NOMO-1 treated with DMSO at 0.1 percent for 48 hours (cell line): ENCODE results near the gene KISS1.
A peak's percentile ranks its signal among the peaks of the same experiment; 100 is the strongest.

Source experiments
- DNase-seq: peaks from one replicate; lab custom pipeline; 2025; ENCODE audit not compliant: unreplicated experiment; lab: John Stamatoyannopoulos, UW

KISS1 gene

GRCh38 chr1:204192589-204193352 lies 3.5 kb downstream of the KISS1 start:
- no peak for DNase-seq

- DNase-seq: no peak
Measured at GRCh38 chr1:204192046-204192445, 4.2 kb downstream of the KISS1 start.

DNA sequence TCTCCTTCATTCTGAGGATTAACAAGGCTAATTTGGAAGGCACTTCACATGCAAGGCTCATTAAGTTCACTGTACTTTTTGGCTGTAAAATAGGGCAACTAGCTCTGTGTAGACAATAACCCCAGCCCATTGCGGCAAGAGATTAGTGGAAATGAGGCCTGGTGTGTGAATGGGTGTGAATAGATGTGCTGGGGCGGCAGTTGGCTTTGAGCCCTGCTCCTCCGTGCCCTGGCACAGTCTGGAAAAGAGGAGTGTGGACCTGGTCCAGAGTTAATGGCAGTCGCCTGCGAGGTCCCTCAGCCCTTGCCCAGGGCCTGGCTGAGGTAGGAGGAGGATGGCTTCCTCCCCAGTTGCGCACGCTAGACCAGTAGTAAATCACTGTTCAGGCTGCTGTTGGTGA lies 4.8 kb downstream of the KISS1 start:
- DNase-seq: no peak

- peak; percentile 88 for DNase-seq
Measured at GRCh38 chr1:204190212-204191211, 5.8 kb downstream of the KISS1 start.

- no peak for DNase-seq
Measured at GRCh38 chr1:204188959-204189639, 7.2 kb downstream of the KISS1 start.

DNA sequence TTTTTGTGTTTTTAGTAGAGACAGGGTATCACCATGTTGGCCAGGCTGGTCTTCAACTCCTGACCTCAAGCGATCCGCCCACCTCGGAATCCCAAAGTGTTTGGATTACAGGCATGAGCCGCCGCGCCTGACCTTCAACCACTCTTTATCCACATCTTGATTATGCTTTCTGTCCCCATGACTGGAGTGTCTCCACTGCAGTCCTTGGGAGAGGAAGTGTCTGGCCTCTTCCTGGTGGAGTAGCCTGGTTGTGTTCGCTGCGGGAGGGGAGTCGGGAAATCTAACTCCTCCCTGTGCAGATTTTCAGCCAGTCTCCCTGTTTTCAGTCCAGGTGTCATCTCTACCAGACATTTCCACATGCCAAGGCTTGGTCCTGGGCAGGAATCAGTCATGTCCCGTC lies 9.7 kb downstream of the KISS1 start:
- no peak for DNase-seq

DNA sequence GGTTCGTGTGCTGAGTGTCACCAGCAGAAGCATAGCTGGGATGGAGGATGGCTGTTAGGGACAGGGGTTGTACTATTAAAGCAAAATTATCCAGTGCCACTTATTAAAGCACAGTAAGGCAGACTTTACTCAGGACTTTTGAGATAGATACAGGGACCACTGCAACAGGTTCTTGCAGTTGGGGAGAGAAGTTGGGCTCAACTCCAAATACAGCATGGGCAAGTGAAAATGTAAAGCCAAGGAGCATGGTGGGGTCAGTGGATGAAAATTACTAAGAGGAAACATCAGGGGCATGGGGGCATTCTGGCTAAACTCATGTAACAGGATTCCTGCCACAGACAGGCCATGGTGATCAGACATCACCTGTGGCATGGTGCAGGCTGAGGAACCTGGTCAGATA lies 15.2 kb downstream of the KISS1 start:
- DNase-seq: no peak

DNA sequence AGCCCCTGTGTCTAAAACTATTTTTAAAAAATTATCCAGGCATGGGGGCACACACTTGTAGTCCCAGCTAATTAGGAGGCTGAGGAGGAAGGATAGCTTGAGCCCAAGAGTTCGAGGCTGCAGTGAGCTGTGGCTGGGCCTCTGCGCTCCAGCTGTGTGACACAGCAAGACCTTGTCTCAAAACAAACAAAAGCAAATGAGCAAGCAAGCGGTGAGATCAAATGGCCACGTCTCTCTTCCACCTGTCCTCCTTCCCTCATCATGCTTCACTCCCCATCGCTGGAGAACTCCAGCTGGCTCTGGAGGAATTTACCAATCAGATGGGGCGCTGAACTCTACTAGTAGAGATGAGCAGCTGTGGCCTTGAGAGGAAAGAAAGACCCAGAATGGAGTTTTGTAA lies 16.2 kb downstream of the KISS1 start:
- no peak for DNase-seq

DNA sequence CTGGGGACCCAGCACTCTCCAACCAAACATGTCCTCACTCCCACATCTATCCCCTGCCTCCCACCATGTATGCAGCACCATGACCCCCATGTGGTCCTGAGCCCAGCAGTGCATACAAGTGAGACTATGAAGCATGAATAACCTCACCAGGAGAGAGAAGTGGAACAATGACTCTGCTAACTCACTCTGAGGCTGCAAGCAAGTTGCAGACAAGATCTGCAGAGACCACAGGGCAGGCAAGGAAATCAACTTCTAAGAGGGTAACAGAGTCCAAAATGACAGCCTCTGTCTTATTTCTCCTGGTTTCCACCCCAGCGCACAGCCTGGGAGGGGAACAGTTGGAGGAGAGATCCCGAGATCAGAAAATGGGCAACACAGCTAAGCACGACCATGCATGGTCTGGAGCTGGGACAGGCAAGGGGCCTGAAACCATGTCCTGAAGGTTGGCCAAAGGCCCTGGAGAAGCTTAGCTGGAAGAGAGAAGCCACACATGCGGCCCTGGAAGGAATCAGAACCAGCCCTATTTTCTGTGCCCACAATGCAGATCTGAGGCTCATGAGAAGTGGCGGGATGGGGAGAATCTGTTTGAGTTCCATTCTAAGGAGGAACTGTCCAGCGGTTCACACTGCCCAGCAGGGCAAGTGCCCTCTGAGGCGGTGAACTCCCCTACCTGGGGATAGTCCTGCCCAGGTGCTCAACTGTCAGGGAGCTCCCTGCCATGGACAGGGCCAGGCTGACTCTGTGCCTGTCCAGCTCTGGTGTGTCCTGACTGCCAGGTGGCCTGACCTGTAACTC lies 17.6 kb downstream of the KISS1 start:
- DNase-seq: no peak

GRCh38 chr1:204177133-204177532 lies 19.2 kb downstream of the KISS1 start:
- no peak for DNase-seq

- DNase-seq: no peak
Measured at GRCh38 chr1:204176049-204176448, 20.2 kb downstream of the KISS1 start.

DNA sequence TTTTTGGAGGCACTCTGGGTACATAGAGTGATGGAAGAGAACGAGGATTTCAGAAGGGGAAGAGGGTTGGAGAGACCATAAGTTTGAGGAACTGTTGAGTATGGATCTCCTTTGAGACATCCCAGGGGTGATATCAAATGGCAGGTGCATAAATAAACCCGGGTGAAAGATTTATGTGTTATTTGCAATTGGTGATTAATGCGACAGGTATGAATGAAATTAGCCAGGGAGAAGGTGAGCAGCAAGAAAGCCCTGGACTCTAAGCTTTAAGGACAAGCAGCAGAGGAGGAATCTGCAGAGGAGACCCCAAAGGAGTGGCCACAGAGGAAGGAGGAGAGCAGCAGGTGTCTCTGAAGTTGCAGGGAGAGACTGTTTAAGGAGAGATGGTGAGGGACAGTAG lies 21.3 kb downstream of the KISS1 start:
- DNase-seq: no peak

DNA sequence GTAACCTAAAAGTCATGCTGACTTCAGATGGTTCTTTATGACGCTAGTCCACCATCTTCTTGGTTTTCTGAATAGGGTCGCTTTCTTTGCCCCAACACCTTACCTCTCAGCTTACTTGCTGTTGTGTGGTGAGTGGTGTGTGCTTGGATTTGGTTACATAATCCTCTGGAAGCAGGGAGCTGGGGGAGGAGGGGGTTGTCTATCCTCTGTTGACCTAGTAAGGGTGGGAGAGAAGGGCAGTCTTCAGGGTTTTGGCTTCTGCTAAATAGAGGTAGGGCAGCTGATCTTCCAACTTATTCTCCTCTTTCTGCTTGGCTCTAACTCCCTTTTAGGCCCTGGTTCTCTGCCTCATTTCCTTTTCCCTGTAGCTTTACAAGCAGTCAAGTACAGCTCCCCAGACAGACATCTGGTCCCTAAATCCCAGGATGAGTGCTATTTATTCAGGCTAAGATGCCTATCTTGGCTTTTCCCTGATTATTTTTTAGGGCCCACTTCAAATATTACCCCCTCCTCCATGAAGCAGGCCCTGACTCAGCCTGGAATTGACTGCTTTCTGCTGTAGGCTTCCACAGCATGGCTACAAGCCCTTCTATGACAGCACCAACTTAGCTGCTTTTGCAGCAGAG lies 23.8 kb downstream of the KISS1 start:
- no peak for DNase-seq

- peak; percentile 44 for DNase-seq
Measured at GRCh38 chr1:204171751-204172178, 24.5 kb downstream of the KISS1 start.

DNA sequence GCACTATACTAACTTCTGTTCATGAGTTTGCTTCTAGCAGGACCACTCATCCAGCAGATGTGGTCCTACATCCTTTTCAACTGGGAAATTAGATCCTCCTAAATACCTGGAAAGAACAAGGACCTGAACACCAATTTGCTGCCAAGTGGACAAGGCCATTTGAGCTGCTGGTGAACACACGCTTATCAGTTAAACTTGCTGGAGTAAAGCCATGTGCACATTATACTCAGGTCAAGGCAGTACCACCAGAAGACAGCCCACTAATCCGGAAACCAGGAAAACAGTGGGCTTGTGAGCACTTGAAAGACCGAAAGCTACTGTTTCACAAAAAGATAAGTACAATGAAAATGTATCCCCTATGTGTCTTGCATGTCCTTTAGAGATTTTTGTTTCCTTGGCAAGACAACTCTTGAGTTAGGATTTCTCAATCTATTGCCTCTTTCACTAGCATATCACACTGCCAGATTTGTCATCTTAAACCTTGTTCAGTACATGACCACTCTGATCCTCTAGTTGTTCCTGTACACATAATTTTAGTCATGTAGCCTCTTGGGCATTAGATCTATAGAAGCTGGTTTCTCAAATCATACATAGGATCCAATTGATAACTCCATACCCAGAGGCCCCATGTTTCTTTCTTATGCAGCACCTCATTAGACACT lies 25.7 kb downstream of the KISS1 start:
- no peak for DNase-seq

DNA sequence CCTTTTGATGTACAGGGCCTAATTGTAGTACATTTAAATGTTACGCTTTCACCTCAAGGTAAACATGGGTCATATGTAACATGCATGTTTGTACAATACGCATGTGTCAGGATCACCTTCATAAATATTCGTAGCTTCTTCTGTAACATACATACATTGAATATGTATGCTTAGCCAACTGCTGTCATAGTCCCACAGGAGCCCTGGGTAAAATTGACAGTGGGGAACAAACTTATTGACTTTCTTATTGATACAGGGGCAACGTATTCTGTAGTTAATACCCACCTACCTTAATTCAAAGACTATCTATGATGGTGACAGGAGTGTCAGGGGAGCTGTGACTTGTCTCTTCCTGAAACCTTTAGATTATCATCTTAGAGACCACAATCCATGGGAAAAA lies 26.4 kb downstream of the KISS1 start:
- no peak for DNase-seq

DNA sequence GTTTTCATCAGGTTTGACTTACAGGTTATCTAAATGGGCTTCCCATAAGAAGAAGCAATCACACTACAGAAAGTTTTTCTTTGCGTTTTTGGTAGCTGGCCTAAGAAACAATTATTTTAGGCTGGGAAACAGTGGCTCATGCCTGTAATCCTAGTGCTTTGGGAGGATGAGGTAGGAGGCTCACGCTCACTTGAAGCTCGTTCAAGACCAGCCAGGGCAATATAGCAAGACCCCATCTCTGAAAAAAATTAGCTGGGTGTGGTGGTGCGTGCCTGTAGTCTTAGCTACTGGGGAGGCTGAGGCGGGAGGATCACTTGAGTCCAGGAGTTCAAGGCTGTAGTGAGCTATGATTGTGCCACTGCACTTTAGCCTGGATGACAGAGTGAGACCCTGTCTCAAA lies 28.6 kb downstream of the KISS1 start:
- no peak for DNase-seq

GRCh38 chr1:204166219-204166618 lies 30.1 kb downstream of the KISS1 start, which contains the start of gene REN:
REN (minus strand) TSS chr1:204166337; CDS start chr1:204166293, 44 bp downstream.
- no peak for DNase-seq

DNA sequence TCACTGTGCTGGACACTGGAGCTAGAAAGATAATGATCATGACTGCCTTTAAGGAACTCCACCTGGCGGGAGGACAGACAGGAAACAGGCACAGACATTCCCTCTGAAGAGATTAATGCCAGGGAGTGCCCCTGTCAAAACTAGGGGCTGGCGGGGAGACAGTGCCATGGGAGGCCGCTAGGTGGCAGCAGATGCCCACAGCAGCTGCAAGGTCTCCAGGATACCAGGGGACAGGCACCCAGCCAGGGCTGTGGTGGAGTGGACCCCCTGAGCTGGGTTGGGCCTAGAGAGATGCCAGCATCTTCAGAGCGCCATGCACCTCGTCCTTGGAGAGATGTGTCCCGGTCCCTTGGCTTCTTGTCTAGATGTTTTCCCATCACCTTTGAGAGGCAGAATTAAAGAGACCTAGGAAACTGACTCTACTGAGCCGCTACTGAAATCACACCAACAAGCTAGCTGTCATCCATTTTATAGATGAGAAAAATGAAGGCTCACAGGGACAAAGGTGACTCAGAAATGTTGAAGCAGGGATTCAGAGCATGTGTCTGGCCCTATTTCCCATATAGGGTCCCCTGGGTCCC lies 33.7 kb downstream of the KISS1 start:
- DNase-seq: peak; percentile 58
